NCI-H187 treated with DMSO at 0.1 percent for 48 hours (cell line): ENCODE measurements around the gene PPP1R16B.
"Not testable (repeated sequence)": the region's sequence is repeated elsewhere in the genome, so short reads cannot be mapped to it uniquely, and the experiment has no call there.

ENCODE experiments used
- DNase-seq: peaks from one replicate; lab custom pipeline; 2025; lab: John Stamatoyannopoulos, UW

The PPP1R16B gene

GRCh38 chr20:38935285-38935684, 129.8 kb downstream of the PPP1R16B start:
- no peak for DNase-seq

- no peak for DNase-seq
These were observed 130.5 kb downstream of the PPP1R16B start for GRCh38 chr20:38935967-38936407.

- DNase-seq, result no peak
These were observed 131.5 kb downstream of the PPP1R16B start for GRCh38 chr20:38937000-38937399.

- no peak for DNase-seq
These were observed 132.5 kb downstream of the PPP1R16B start for GRCh38 chr20:38937978-38938473.

- no peak for DNase-seq
These were observed 134.2 kb downstream of the PPP1R16B start for GRCh38 chr20:38939686-38940085.

- no peak for DNase-seq
These were observed 135.1 kb downstream of the PPP1R16B start for GRCh38 chr20:38940644-38941043.

- DNase-seq, result no peak
These were observed 136.4 kb downstream of the PPP1R16B start for GRCh38 chr20:38941726-38942389.

GRCh38 chr20:38945012-38945411, 139.5 kb downstream of the PPP1R16B start:
- no peak for DNase-seq

- DNase-seq, result no peak
These were observed 141.3 kb downstream of the PPP1R16B start for GRCh38 chr20:38946836-38947235.

- no peak for DNase-seq
These were observed 142.4 kb downstream of the PPP1R16B start for GRCh38 chr20:38947931-38948362.

- DNase-seq, result no peak
These were observed 144.8 kb downstream of the PPP1R16B start for GRCh38 chr20:38950254-38950653.

- no peak for DNase-seq
These were observed 146.1 kb downstream of the PPP1R16B start for GRCh38 chr20:38951611-38952010.

GRCh38 chr20:38952153-38952552, 146.7 kb downstream of the PPP1R16B start:
- DNase-seq, result no peak

- DNase-seq, result no peak
These were observed 148.3 kb downstream of the PPP1R16B start for GRCh38 chr20:38953630-38954340.

- no peak for DNase-seq
These were observed 151.9 kb downstream of the PPP1R16B start for GRCh38 chr20:38957235-38957876.

- no peak for DNase-seq
These were observed 152.5 kb downstream of the PPP1R16B start for GRCh38 chr20:38957915-38958485.

- not testable (repeated sequence) for DNase-seq
These were observed 154.7 kb downstream of the PPP1R16B start for GRCh38 chr20:38960187-38960687.

GRCh38 chr20:38961530-38962043, 156.1 kb downstream of the PPP1R16B start:
- DNase-seq, result no peak

GRCh38 chr20:38962044-38962927, 156.8 kb downstream of the PPP1R16B start, which contains the start of gene DHX35:
TSS of gene DHX35 (plus strand) at chr20:38962344. CDS start at chr20:38962368, 24 bp downstream.
- DNase-seq, result peak; percentile 78

GRCh38 chr20:38962928-38963401, 157.5 kb downstream of the PPP1R16B start:
- DNase-seq, result no peak

GRCh38 chr20:38963745-38964144, 158.2 kb downstream of the PPP1R16B start:
- DNase-seq, result no peak
